HS-27A (cell line): Measurements from ENCODE around the gene TEX261.
A peak's percentile ranks its signal among the peaks of the same experiment; 100 is the strongest.

Source experiments
- DNase-seq: peaks from one replicate; pipeline ENCODE4 v3.0.0-alpha.2; 2012; ENCODE audit warnings: low read depth, missing footprints

Gene TEX261

DNA sequence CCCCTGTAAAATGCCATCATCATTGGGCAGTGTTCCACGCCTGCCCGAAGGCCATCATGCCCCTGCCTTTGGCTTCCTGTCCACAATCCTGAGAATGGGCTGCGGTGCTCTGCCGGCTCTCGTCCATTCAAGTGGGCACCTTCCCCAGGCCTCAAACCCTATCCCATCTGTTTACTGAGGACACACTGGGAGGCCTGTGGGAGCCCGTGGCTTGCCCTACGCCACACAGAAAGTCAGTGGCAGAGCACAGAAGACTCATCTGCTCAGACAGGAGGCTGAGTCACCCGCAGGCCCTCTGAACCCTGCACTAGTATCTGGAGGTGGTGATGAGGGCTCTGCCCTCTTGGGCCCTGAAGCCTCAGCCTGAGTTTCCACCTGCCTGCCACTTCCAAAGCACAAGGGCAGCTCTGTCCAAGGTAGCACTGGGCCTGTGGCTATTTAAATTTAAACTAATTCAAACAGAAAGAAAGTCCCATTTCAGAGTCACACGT is 35.4 kb downstream of the TEX261 start:
- DNase-seq: no peak

DNA sequence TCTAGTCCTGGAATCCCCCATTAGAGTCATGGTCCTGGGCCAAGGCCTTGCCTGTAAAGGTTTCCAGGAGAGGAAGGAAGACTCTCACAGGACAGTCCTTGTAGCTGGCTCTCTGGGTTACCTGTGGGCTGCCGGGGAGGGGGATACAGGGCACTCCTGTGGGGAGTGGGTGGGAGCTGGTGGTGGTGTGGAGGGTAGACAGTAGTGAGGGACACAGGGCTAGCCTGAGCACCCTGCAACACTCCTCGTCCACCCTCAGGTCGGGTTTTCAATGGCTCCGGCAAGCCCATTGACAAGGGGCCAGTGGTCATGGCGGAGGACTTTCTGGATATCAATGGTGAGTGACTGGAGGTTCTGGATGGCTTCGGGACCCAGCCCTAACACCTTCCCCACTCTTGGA is 35.9 kb downstream of the TEX261 start:
- no peak for DNase-seq

DNA sequence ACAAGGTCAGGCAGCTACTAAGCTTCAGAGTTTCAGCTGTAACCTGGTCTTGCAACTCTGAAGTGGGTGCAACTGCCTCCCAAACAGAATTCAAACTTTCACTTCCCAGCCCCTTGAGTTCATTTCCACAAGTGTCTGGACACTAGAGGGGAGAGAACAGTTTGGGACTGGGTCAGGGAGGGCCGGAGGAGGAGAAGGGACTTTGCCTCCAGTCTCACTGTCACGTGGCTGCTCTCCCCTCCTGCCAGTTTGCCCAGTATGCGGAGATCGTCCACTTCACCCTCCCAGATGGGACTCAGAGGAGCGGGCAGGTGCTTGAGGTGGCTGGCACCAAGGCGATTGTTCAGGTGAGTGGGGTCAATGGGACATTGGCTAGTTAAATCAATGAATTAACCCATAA is 36.9 kb downstream of the TEX261 start:
- no peak for DNase-seq

DNA sequence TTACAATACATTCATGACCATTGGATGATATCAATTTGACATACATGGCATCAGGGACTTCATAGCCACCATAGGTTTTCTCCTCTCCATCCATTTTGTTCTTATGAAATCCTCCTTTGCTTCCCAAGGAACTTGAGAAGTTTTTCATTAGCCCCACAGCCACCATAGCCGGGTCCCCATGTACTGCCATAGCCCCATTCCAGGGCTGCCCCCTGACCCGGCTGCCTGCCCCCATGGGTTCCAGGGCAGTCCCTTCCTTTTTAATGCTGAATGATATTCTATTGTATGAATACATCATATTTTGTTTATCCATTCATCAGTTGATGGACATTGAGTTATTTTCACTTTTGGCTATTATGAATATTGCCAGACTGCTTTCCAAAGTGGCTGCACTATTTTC is 38.5 kb downstream of the TEX261 start:
- DNase-seq: no peak

DNA sequence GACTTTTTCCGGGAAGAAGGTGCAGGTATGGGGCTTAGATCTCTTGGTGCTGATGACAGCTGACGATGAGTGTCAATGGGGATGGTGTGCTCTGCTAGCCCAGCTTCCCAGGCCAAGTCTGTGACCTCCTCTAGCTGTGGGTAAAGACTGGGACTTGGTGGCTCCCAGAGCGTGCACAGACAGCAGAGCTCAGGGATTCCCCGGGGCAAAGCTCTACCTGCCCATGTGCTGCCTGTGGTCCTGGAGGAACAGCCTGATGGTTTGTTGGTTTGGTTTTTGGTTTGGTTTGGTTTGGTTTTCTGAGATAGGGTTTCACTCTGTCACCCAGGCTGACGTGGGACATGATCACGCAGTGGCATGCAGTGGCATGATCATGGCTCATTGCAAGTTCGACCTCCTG is 39.8 kb downstream of the TEX261 start:
- no peak for DNase-seq

DNA sequence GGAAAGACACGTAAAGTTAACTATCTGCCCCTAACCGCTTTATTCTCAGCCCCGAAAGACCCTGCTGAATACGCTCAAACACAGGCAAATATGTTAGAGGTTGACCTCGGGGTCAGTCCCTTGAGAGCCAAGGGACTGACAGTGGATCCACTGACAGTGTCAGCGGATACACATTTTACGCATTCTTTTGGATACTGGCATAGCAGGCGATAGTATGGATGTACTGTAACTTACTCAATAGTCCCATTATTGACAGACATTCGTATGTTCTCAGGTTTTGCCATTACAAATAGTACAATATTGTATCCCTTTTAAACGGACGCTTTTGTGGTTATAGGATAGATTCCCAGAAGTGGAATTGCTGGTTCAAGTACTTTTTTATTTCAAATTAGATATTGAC is 45.6 kb downstream of the TEX261 start:
- DNase-seq: no peak

DNA sequence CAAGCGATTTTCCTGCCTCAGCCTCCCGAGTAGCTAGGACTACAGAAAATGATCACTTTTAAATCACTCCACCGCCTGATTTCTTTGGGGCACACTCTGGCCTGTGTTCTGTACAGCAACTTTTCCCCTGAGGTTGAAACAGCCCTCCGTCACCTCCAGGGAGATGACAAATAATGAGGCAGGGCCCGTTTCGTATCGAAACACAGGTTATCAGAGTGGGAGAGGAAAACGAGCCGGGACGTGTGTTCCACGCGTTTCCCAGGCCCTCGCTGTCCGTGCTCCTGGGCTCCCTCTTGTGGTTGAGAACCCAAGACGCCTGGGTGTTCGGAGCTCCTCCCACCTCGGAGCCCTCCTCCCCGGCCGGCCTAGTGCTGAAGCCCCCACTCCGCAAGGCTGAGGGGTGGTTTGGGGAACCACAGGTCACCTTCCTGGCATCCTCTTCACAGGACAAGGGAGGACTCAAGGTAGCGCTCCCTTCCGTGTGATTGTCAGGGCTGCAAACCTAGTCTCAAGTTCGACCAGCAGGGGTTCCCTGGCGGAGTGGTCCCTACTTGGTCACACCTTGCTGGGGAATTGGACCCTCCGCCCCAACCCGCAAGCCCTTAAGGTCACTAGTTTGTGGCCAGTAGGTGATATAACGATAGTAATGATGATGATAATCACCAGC is 46.2 kb downstream of the TEX261 start:
- peak; percentile 39 for DNase-seq

DNA sequence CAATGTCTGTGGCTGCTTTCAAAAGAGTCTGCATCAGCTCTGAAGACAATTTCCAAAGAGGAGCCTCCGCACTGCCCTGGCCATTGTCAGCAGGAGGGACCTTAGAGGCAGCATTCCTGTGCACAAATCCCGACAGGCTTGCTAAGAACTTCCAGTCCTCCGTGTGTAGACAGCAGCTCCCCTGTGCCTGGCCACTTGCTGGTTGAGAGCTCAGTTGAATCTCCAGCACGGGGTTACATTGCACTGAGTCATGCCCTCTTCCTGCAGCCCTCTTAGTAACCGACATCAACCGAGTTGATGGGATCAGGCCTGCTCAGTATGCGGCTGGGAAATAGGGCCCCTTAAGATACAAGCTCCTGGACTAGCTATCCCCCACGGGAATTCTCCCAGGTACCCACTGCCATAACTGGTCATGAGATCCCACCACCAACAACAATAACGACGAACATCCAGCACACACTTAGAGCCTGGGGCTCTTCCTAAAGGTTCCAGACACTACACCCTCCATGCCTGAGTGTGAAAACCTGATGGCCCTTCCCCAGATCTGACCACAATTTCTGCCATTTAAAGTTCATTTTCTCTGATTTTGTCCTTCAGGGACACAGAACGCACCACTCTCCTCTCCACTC is 47.0 kb downstream of the TEX261 start:
- DNase-seq: no peak

DNA sequence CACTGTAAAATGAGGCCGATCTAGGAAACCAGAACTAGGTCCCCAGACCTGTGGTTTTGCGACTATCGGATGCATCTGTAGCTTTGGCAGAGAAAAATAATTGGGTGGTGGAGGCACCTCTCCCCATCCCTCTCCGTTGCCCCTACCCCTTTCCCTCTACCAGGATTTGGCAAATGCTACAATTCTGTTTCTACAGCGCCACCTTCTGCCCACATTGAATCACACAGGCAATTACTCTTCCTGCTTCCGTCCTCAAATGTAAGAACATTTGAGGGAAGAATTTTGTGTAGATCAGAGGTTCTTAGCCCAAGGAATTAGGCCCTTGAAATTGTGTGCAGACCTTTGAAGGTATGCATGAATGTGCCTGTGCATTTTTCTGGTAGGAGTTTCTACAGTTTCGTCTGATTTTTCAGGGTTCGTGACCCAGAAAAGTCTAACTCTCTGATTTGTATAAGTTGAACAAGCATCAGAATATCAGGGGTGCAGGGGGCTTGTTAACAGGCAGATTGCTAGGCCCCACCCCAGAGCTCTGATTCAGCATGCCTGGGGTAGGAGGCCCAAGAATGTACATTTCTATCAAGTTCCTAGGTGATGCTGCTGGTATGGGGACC is 47.7 kb downstream of the TEX261 start:
- no peak for DNase-seq

DNA sequence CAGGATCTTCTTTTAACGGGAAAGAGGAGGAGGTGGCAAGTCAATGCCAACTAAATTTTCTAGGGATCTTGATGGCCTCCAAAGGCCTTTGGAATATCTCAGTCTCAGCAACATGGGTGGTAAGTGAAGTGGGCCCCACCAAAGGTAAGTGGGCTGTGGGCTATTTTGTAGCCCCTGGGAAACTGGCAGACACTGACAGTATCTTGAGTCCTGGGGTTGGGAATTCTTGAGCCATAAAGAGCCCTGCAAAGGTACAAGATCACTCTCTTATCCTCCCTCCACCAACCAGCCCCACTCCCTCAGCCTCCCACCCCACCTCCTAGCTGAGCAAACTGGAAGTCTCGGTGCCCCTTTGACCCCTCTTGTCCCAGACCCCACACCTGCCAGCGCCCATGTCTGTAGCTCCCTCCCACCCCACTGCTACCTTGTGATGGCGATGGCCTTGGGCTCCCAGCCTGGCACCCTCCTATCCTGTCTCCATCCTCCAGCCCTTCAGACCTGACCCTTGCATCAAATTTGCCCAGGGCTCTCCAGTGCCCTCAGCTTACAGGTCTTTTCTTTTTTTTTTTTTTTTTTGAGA is 50.5 kb downstream of the TEX261 start:
- DNase-seq: no peak

DNA sequence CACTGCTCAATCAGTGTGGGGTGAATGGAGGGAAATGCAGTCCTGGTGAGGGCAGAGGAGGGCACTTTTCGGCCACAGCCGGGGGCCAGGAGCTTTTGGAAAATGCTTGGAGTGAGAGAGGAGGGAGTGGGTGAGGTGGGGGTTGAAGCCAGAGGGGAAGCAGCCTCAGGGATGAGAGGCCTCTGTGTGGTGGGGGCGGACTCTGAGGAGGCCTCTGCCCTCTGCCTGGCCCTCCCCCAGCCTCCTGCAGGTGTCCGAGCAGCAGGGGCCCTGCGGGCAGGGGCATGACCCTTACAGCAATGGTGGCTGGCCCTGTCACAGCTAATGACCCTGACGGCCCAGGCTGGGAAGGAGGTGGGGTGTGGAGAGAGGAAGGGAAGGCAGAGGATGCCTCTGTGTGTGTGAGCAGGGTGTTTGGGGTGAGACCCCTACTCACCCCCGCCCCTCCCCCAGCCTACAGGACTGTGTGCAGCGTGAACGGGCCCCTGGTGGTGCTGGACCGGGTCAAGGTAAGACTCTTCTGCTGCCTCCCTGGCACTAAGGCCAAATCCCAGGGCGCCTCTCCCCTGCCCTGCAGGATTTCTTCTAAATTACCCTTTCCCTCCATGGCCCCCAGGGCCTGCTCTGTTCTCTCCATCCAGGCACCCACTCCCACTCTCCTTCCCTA is 51.3 kb downstream of the TEX261 start:
- DNase-seq: no peak

DNA sequence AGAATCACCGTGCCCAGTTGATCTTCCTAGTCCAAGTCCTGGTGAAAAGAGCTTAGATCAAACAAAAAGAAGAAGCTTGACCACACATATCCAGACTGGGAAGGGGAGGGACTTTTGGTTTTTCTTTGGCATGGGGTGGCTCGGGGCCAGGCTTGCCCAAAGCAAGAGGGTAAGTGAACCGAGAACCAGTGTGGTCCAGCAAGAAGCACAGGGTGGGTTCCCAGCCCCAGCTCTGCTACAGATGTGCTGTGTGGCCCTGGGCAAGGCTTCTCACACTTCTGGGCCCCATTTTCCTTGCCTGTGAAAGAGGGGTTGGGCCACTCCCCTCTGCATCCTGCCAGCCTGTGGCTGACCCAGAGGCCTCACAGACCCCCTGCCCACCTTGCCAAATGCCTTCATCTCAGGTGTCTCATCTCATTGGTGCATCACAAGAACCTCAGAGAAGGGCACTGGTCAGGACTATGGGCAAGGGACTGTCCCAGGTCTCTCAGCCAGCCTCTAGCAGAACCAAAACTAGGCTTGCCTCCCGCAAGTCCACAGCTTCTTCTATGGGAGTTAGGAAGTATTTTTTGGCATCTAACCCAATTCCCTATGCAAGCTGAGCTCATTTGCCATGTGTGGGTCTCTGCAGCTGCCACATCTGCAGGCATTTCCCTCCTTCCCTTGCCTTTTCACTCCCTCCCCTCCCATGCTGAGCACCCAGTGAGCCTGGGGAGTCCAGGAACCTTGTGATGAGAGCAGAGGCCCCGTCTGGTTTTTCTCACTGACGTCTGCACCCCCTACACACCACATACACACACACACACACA is 52.1 kb downstream of the TEX261 start:
- DNase-seq: no peak

DNA sequence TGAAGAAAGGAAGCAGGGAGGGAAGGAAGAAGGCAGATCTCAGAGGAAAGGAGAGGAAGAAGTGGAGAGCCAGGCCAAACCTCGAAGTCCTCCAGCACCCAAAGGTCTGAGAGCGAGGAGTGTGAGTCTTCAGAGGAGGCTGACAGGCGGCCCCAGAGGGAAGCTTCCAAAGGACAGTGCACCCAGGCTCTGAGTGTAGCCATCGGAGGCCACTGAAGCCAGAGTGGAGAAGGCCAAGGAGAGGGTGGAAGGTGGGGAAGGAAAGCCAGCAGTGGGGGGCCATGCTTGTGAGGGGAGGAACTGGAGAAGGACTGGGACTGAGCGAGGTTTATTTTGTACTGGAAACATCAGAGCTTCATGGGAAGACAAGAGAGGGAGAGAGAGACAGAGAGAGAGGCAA is 53.0 kb downstream of the TEX261 start:
- no peak for DNase-seq

DNA sequence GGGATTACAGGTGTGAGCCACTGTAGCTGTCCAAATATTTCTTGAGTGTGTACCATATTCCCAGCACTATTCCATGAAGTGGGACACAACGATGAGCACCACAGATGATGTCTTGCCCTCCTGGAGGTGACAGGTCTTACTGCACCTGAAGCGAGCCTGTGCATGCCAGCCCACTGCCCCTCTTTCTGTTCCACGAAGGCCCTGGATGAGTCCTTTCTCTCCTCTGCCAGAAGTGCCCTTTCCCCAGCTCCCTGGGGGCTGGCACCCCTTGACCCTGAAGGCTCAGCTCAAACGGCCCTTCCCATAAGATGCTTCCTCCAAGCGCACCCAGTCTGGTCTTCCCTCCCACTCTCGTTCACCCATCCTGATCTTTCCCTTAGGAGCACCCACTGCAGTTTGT is 53.5 kb downstream of the TEX261 start:
- DNase-seq: no peak

DNA sequence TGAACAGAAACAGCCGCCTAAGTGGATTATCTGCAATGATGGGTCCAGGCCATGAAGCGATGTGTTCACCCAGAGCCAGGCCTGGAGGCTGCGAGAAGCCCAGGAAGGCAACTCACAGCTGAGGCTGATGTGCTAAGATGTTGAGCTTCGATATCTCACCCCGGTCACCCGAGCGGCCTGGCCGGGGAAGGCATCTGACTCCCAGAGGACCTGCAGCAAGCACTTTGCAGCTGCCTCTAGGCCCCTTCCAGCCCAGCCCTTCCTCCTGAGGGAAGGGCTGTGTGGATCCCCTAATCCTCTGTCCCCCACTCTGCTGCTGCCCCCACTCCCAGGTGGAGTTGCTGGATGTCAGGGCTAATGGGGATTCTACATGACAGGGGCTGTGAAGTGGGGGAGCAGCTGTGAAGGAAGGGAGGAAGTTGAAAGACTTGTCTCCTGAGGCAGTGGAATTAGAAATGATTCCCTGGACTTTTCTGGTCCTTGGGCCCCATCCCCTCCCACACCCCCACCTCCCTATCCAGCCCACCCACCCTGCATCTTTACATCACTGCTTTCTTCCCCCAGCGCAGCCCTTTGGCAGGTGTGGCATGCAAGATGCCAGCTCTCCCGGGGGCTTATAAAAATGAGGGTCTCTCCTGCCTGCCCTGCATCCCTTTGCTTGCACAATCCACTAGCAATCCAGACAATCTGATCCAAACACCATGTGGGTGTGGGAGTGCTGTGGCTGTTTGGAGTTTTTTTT is 54.7 kb downstream of the TEX261 start:
- DNase-seq: no peak

DNA sequence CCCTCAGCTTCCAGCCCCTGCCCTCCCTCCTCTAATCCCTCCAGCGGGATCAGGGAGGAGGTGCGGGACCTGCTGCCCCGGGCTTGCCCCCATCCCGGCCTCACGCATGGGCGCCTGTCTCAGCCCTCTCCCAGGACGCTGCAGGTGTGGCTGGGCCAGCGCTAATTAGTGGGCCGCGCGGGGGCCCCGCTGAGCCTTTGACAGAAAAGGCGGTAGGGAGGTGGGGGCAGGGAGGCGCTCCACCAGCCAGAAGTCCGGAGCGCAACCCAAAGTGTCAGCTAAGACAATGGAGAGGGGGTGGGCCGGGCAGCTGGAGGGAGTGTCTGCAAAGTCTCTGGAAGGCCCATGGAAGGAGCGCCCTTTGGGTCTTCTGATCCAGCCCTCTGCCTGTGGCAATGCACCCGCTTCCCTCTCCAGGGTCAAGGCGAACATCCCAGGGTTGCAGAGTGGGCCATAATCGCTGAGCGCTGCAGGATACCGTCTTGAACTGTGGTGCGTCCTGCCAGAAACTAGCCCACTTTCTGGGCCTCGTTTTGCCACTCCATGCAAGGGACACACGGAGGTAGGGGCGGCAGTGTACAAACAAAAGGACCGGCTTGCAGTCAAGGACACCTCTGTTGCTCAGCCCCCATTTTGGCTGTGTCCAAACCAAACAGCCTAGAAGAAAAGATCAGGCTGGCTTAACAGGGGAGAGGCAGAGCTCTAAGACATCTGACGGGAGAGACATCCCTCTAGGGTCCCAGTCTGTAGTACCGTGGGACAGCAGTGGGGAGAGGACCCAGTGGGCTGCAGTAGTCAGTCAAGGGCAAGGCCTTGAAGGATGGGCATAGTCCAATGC is 55.5 kb downstream of the TEX261 start:
- no peak for DNase-seq

DNA sequence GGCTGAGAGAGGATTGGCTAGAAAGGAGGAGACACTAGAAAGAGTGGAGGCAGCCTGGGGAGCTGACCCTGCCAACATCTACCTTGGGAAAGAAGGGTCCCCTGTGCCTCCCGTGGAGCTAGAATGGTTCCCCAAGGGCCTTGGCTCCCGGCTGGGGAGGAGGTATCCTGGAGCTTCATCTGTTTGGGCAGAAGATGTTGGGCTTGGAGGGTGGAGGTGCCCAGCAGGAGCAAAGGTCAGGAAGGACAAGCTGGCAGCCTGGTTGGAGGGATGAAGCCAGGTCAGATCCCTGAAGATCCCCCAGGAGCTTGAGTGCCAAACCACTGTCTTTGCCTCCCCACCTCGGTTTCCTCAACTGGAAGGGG is 56.1 kb downstream of the TEX261 start:
- DNase-seq: no peak

DNA sequence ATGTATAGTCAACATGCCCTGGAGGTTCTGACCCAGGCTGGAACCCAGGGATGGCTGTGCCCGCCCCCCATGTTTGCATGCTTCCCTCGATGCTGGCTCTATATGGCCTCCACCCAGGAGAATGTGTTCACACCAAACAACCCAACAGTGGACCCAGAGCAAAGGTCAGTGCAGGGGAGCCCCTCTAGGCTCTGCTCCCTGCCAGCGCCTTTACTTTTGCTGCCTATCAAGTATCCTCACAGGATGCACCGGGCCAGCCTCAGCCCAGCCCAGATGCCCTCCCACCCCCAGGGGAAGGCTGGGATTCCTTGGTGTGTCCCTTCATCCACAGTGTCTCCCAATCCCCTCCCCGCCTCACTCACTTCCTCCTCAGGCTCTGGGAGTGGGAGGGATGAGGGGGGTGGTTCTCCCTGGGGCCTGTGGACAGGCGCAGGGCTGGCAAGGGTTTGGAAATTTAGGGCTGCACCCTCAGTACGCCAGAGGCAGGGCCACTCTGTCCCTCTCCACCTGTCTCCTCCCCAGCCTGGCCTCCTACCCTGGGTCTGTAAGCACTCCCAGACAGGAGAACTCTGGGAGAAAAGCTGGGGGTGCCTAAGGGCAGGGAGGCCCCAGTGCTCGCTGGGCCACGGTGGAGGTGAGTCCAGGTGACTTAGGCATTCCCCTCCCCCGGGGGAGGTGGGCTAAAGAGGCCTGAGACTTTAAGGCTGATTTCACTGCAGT is 56.6 kb downstream of the TEX261 start:
- no peak for DNase-seq

DNA sequence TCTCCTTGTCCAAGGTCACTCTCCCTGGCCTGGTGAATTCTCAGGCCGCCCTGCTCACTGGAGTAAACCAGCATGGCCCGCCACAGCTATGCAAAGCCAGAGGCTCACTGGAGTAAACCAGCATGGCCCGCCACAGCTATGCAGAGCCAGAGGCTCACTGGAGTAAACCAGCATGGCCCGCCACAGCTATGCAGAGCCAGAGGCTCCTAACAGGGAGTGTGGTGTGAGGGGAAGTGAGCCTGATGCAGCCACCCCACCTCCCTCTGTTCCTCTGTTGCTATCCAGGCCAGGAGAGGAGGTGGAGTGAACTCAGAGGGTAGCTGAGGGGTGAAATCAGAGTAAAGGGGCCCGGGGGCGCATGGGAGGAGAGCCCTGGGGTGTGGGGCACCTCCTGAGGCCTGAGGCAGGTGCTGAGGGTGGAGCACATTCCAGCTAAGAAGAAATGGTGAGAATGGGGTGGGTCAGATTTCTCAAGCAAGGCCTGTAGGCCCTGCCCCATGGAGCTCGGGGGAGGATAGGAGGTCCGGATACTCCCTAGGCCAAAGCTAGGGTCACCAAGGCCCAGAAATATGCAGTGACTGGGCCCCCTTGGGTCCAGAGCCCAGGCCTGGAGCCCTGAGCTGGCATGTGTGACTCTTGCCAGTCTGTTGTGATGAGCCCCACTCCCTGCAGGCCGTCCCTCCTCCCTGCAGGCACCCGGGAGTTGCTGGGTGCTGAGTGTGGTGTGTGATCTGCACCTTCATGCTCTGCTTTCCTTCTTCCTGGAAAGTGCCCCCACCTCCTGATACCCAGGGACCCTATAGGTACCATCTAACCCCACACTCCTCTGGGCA is 57.5 kb downstream of the TEX261 start:
- no peak for DNase-seq
